Osteocyte (in vitro differentiated cells): Measurements from ENCODE around the gene LCN9. TPM values are rescaled to one million over a fixed set of nuclear protein-coding genes. Genes with fewer than 3 reads are reported as not detected.

Experiments used
- DNase-seq: peaks from one replicate; pipeline ENCODE4 v3.0.0; 2021; ENCODE audit warnings: mixed read lengths; ENCODE audit not compliant: unreplicated experiment; ENCODE audit errors: extremely low spot score
- H3K27ac Mint-ChIP-seq: one replicate; pipeline ENCODE4 v1.8.0; 2021; ENCODE audit warnings: mild to moderate bottlenecking, mixed read lengths; ENCODE audit not compliant: unreplicated experiment
- H3K27me3 Mint-ChIP-seq: one replicate; pipeline ENCODE4 v1.8.0; 2021; ENCODE audit warnings: mixed read lengths; ENCODE audit not compliant: unreplicated experiment
- H3K36me3 Mint-ChIP-seq: one replicate; pipeline ENCODE4 v1.8.0; 2021; ENCODE audit warnings: mixed read lengths; ENCODE audit not compliant: unreplicated experiment
- H3K4me1 Mint-ChIP-seq: one replicate; pipeline ENCODE4 v1.8.0; 2021; ENCODE audit warnings: mixed read lengths; ENCODE audit not compliant: unreplicated experiment
- H3K4me3 Mint-ChIP-seq: one replicate; pipeline ENCODE4 v1.8.0; 2021; ENCODE audit warnings: mild to moderate bottlenecking, moderate library complexity, mixed read lengths; ENCODE audit not compliant: unreplicated experiment
- H3K9me3 Mint-ChIP-seq: one replicate; pipeline ENCODE4 v1.8.0; 2021; ENCODE audit warnings: mixed read lengths; ENCODE audit not compliant: unreplicated experiment
- CTCF ChIP-seq: fragments of 200-600 bp; sonication (generic); IDR thresholded peaks from 2 replicates; pipeline ENCODE4 v1.5.0; 2021; ENCODE audit warnings: antibody characterized with exemption, mild to moderate bottlenecking, moderate library complexity
- total RNA-seq: library from RNA; stranded (reverse); gene quantifications from 2 replicates; pipeline ENCODE4 v1.2.1, GENCODE V29; 2021

The LCN9 gene
- total RNA-seq, 1 donor from 2014 or later: not detected

DNA sequence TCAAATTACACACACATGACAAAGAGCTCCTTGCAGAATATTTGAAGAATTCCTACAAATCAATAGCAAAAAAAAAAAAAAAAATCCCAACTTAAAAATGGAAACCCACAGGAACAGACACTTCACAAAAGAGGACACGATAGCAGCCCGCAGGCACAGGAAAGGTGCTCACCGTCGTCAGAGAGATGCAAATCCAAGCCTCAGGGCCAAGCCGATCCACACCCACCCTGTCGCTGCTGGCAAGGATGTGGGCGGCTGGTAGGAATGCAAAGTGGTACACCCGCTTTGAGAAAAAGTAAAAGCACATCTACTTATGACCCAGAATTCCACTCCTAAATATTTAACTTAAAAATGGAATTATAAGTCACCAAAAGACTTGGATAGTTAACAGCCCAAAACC is 10.8 kb downstream of the LCN9 start:
- DNase-seq: no peak

GRCh38 chr9:135674977-135675376 is 11.9 kb downstream of the LCN9 start:
- no peak for TF ChIP-seq CTCF
- H3K4me3 Mint-ChIP-seq: no peak overlapping the region
- H3K9me3 Mint-ChIP-seq: no peaks in the 10 kb centered on the region
- H3K4me1 Mint-ChIP-seq: no peaks in the 10 kb centered on the region
- no peaks in the 10 kb centered on the region for H3K27me3 Mint-ChIP-seq
- no peak overlapping the region for H3K27ac Mint-ChIP-seq
- H3K36me3 Mint-ChIP-seq: no peaks in the 10 kb centered on the region
- no peak for DNase-seq

More for the DNA sequence above, 10.8 kb downstream of the LCN9 start:
- H3K9me3 Mint-ChIP-seq: no peaks in the 10 kb centered on the region
- no peaks in the 10 kb centered on the region for H3K36me3 Mint-ChIP-seq
- no peaks in the 10 kb centered on the region for H3K27me3 Mint-ChIP-seq
- H3K27ac Mint-ChIP-seq: no peak overlapping the region
- no peak for TF ChIP-seq CTCF
- no peaks in the 10 kb centered on the region for H3K4me1 Mint-ChIP-seq
- H3K4me3 Mint-ChIP-seq: no peak overlapping the region

DNA sequence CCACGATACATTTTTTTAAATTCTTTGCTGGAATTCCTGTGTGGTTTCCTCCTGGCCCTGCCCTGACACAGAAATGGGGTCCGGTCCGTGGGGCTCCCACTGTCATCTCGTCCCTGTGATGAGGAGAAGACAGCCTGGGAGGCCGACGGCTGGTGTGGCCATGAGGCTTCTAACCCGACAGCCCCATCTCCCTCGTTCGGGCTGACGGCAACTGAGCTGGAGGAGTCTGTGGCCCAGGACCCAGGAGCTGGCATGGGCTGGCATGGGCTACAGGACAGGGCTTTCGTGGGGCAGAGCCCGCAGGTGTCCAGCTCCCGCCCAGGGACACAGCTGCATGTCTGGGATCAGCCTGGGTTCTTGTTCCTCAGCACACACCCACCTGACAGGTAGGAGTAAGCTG is 13.8 kb downstream of the LCN9 start:
- no peaks in the 10 kb centered on the region for H3K27me3 Mint-ChIP-seq
- H3K4me1 Mint-ChIP-seq: no peaks in the 10 kb centered on the region
- H3K4me3 Mint-ChIP-seq: no peak overlapping the region
- H3K36me3 Mint-ChIP-seq: no peaks in the 10 kb centered on the region
- H3K9me3 Mint-ChIP-seq: no peaks in the 10 kb centered on the region
- TF ChIP-seq CTCF: no peak
- H3K27ac Mint-ChIP-seq: no peak overlapping the region
- DNase-seq: no peak

DNA sequence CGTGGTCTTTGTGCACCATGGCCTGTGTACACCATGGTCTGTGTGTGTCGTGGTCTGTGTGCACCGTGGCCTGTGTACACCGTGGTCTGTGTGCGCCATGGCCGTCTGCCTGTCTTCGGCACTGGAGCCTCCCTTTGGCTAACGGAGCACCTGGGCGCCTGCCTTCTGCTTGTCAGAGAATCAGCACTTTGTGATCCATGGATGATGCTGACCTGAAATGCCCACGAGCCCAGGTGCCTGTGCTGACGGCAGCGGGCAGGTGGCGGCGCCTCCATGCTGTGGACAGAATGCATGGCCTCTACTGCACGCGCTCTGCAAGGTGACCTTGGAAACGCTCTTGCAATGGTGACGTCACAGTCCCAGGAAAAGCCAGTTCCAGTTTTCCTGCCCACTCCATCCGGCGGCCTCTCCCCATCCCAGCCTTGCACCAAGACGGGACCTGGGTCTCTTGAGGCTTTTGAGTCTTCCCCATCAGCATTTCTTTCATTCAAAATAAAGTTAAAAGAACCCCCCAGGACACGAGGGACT is 14.6 kb downstream of the LCN9 start:
- H3K4me1 Mint-ChIP-seq: no peaks in the 10 kb centered on the region
- H3K9me3 Mint-ChIP-seq: no peaks in the 10 kb centered on the region
- H3K27ac Mint-ChIP-seq: no peak overlapping the region
- no peaks in the 10 kb centered on the region for H3K27me3 Mint-ChIP-seq
- no peaks in the 10 kb centered on the region for H3K36me3 Mint-ChIP-seq
- no peak for DNase-seq
- H3K4me3 Mint-ChIP-seq: no peak overlapping the region
- TF ChIP-seq CTCF: no peak

GRCh38 chr9:135678236-135679017 is 15.3 kb downstream of the LCN9 start:
- no peak for DNase-seq
- no peak for TF ChIP-seq CTCF
- H3K4me1 Mint-ChIP-seq: no peaks in the 10 kb centered on the region
- H3K4me3 Mint-ChIP-seq: no peak overlapping the region
- H3K27me3 Mint-ChIP-seq: no peaks in the 10 kb centered on the region
- no peaks in the 10 kb centered on the region for H3K36me3 Mint-ChIP-seq
- H3K27ac Mint-ChIP-seq: no peak overlapping the region
- H3K9me3 Mint-ChIP-seq: no peaks in the 10 kb centered on the region
